GM21360 (cell line): ENCODE results near the gene AGAP3.

ENCODE experiments used
- ATAC-seq: cut with Tn5 transposase; IDR thresholded peaks from one replicate; pipeline ENCODE4 v1.9.1; 2021; ENCODE audit warnings: mild to moderate bottlenecking, moderate library complexity; ENCODE audit not compliant: unreplicated experiment

AGAP3 gene

DNA sequence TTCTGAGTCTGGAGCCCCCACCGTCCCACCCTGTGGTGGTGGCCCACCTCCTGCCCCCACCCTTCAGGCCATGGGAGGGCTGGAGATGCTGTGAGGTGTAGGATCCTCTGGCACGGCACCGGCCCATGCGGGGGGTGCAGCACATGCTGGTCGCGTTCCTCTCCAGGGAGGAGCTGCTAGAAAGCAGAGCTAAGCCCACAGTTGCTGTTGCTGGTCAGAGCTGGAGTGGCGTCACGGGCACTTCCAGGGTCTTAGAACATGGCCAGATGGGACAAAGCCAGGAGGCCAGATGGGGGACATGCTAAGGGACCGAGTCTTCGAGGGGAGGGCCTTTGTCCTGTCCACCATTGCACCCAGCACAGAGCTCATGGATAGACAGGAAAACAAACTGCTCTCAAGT lies 21.6 kb downstream of the AGAP3 start:
- no peak for ATAC-seq

DNA sequence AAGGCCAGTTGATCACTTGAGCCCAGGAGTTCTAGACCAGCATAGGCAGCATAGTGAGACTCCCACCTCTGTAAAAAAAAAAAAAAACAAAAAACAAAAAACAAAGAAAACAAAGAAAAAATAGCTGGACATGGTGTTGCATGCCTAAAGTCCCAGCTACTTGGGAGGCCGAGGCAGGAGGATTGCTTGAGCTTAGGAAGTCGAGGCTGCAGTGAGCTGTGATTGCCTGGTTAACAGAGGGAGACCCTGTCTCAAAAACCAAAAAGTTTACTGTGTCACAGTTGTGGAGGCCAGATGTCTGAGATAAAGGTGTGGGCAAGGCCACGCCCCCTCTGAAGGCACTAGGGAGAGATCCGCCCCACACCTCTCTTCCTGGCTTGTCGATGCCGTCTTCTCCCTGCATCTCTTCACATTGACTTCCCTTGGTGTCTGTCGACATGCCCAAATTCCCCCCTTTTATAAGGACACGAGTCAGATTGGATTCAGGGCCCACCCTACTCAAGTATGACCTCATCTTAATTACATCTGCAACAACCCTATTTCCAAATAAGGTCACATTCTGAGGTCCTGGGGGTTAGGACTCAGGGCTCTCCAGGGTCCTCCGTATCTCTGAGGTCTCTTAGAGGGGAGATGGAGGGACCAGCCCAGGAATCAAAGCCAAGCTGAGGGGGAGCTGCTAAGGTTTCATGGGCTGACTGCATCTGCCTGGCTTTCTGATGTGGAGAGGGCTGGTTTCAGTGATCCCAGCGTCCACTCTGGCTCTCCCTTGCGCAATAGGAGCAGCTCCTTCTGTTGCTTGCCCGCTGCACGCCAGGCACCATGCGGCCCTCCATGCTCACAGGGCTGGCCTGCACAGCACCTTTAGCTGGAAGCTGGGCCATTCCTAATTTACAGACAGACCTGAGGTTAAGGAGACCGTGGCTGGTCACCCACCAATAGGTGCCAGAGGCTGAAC lies 23.1 kb downstream of the AGAP3 start:
- ATAC-seq = no peak

DNA sequence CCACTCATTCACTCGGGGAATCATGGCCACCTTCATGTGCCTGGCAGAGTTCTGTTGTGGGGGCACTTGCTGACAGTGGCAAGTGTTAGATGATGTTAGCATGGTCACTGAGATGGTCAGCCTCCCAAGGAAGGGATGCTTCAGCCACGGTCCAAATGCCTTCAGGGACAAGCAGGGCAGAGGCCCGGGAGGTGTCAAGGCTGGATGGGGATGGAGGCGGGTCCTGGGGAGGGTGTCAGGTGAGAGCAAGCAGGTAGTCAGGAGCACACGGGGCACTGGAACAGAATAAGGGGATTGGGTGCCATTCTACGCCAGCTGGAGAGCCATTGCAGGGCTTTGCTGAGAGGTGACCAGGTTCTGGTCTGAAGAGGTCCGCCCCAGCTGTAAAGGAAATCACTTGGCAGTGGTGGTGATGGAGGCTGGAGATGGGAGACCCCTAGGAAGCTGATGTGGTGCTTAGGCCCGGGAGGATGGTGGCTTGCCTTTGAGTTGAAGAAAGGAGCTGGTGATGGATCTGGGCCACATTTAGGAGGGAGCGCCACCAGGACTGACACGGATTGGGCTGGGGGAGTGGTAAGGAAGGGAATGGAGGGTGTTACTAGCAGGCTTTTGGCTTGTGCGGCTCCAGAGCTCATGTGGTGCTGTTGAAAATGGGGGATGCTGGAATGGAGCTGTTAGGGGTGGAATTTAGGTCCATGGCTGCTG lies 24.1 kb downstream of the AGAP3 start:
- ATAC-seq = no peak

DNA sequence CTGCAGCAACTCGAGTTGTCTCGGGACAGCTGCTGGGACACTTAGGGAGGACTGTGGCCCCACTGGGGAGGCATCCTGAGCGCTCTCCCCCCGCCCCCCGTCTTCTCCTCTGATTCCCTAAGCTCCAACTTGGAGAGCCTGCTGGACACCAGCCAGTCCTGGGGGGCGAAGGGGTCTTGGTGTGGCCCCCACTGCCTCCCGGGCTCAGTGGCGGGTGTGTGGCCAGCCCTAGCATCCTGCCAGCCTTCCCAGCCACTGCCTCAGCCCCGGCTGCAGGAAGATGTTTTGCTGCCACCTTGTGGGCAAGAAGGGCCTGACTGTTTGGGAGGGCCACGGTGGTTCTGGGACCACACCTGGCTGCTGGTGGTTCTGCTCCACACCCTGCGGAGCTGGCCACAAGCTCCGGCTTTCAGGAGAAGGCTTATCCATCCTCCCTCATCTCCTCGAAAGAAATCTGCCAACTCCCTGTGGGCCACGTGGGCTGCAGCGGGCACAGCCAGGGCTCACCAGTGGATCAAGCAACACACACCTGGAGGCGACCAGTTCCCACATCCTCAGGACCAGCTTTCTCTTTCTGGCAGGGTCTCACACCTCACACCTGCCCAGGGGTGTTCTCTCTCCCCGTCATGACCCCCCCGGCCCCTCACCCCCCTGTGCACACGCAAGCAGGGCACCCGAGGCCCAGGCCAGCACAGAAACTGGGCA lies 24.8 kb downstream of the AGAP3 start:
- ATAC-seq = peak; percentile 70

- no peak for ATAC-seq
Observed at GRCh38 chr7:151113344-151114150, 27.3 kb downstream of the AGAP3 start.

DNA sequence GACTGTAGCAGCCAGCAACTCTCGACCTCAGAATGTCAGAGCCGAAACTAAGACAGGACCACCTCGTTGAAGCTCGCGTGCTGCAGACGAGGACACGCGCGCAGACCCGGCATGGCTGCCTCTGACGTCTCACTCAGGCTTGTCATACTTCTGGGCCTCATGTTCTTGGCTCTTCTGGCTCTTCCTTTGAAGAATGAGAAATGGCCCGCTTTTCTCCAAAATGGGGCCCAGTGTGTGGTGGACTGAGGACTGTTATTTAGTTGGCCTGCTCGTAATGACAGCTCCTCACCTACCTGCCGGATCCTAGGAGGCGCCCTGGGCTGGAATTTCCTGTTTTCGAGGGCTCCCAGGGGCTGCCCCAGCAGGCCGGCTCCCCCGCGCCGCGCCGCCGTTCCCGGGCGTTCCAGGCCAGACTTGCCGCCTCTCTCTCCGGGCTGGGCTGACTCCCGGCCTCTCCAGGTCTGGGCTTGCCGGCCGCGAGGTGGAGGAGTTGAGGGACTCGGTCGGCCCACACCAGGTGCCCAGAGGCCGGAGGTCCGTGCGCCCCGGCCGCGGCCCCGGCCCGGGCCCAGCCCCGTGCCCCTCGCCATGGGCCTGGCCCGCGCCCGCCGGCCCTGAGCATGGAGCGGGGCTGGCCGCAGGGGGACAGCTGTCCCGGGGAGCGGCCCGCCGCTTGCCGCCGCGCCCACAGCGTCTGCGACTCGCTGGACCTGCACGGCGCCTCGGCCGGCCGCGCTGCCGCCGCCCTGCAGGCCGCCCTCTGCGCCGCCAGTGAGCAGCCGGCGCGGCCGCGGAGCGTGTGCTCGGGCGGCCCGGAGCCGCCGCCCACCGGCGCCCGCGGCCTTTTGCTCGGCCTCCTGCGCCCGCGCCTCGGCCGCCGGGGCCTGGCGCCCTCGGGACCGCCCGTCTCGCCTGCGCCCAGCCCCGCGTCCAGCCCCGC lies 28.1 kb downstream of the AGAP3 start:
- no peak for ATAC-seq

DNA sequence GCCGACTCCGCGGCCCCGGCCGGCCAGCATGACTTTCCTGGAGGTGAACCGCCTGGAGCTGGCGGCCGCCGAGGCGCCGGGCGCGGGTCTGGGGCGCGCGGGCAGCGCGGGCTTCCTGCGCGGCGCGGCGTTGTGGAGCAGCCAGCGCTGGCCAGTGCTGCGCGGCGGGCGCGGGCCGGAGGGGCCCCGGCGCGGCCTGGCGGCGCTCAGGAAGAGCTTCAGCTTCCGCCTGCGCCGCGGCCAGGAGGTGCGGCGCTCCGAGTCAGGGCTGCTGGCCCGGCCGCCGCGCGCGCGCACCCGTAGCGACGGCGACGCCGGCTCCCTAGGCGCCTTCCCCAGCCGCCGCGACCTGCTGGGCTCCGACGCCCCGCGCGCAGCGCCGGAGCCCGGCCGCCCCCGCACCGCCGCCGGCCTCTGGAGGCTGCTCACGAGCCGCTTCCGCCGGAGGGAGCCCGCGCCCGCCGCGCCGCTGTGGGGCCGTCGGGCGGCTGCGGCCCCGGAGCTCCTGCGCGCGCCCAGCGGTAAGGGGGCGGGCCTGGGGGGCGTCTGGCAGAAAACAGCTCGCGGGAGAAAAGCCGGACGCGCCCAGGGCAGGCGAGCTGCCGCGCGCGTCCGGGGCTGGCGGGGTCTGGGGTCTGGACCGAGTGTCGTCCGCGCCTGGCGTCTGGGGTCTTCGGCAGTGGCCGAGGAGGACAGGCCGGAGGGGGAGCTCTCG lies 29.0 kb downstream of the AGAP3 start:
- no peak for ATAC-seq

DNA sequence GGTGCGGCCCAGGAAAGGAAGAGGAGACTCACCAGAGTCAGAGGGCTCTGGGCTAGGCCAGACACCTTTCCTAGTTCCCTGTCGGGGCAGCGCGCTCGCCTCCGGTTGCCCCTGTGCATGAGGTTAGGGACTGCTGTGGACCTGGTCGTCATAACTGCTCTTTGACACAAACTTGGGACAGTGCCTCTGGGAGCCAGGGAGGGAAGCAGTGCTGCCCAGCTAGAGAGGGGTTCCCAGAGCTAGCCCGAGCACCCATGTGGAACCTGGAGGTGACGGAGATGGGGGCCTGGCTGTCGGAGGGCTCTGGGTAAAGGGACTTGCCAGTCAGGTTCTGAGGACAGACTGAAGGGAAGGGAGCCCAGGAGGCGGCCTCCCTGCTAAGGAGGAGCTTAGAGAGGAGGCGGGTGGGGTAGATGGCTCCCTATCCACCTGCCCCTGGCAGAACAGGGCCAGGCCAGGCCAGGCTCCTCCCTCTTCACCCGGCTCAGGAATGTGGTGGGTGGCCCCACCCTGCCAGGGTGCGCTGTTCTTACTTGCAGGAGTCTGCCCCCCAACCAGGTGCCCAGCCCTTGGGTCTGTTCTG lies 29.7 kb downstream of the AGAP3 start:
- no peak for ATAC-seq

GRCh38 chr7:151116603-151117440 lies 30.5 kb downstream of the AGAP3 start:
- ATAC-seq = no peak

- no peak for ATAC-seq
Observed at GRCh38 chr7:151117565-151117964, 31.3 kb downstream of the AGAP3 start.

DNA sequence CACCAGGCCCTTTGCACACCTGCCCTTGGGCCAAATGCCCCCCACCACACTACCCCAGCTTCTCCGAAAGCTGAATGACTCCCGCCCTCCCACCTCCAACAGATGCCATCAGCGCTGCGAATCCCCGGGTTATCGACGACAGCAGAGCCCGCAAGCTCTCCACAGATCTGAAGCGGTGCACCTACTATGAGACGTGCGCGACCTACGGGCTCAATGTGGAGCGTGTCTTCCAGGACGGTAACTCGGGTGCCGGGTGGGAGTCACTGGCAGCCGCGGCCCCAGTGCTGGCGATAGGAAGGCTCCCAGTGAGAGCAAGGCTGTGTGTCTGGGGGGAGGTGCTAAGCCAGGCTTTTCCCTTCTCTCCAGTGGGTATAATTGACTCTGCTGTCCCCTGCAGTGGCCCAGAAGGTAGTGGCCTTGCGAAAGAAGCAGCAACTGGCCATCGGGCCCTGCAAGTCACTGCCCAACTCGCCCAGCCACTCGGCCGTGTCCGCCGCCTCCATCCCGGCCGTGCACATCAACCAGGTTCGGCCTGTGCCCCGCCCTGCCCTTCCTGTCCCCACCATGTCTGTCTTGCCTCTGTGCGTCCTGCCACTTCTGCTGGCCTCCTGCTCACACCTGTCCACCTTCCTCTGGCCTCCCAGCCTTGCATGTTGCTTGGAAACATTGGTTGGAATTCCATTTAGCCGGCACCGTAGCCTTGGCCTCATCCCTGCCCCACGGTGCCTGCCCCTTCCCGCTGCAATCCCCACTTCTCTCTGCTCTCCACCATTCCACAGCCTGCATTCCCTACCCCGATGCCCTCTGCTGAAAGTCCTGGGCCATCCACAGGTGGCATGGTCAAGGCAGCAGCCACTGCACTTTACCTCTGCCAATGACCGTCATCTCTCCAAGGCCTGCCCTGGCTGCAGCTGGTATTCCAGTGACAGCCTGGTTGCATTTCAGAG lies 32.1 kb downstream of the AGAP3 start:
- no peak for ATAC-seq

DNA sequence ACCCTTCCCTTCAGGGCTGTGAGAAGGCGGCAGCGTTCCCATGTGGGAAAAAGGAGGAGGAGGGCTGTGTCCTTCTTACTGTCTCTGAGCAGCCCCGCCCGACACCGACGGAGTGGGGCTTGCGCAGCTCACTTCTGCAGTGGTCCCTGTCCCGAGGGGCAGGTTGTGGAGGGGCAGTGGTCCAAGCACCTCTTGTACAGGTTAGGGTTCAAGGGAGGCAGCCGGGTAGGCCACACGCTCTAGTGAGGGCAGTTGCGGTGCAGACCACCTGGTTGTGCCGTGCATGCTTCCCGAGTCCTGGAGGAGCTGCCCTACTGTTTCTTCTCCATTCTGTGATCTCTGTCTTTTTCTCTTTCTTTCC lies 32.8 kb downstream of the AGAP3 start:
- no peak for ATAC-seq

GRCh38 chr7:151119902-151120301 lies 33.6 kb downstream of the AGAP3 start:
- ATAC-seq = no peak

- ATAC-seq = no peak
Observed at GRCh38 chr7:151120896-151121295, 34.6 kb downstream of the AGAP3 start.

GRCh38 chr7:151121380-151122170 lies 35.3 kb downstream of the AGAP3 start:
- no peak for ATAC-seq

- ATAC-seq = no peak
Observed at GRCh38 chr7:151122276-151122675, 36.0 kb downstream of the AGAP3 start.
